Liver (tissue), 9 donors: ENCODE data around the gene VDAC2. TPM values are rescaled to one million over a fixed set of nuclear protein-coding genes. Genes with fewer than 3 reads are reported as not detected.

Experiments used
- DNase-seq: peaks from one replicate; pipeline ENCODE4 v3.0.0-alpha.2; 2017; ENCODE audit warnings: low spot score
- H3K27ac ChIP-seq, 2 donors: one replicate each; pipeline ENCODE4 v1.7.0; 2013; ENCODE audit warnings: inconsistent platforms in 2 of 2, low read length in 2 of 2, control low read depth in 1 of 2, low read depth in 1 of 2, mild to moderate bottlenecking in 1 of 2
- H3K27me3 ChIP-seq, 4 donors: one replicate each; pipeline versions ENCODE4 v1.6.1 to v1.7.0; 2013; ENCODE audit warnings: low read length in 3 of 4, inconsistent platforms in 1 of 4, mild to moderate bottlenecking in 1 of 4, moderate library complexity in 1 of 4; ENCODE audit not compliant: control insufficient read depth in 4 of 4, insufficient read depth in 4 of 4
- H3K36me3 ChIP-seq, 4 donors: one replicate each; pipeline versions ENCODE4 v1.6.1 to v1.7.0; 2013; ENCODE audit warnings: low read length in 3 of 4, mild to moderate bottlenecking in 3 of 4, low read depth in 1 of 4, moderate library complexity in 1 of 4; ENCODE audit not compliant: control insufficient read depth in 4 of 4, insufficient read depth in 3 of 4
- H3K4me1 ChIP-seq, 4 donors: one replicate each; pipeline versions ENCODE4 v1.6.1 to v1.7.0; 2013; ENCODE audit warnings: low read length in 3 of 4, mild to moderate bottlenecking in 3 of 4, moderate library complexity in 1 of 4; ENCODE audit not compliant: control insufficient read depth in 4 of 4, insufficient read depth in 4 of 4
- H3K4me3 ChIP-seq, 3 donors: one replicate each; pipeline versions ENCODE4 v1.6.1 to v1.7.0; 2013; ENCODE audit warnings: low read length in 3 of 3, control low read depth in 1 of 3, low read depth in 1 of 3, mild to moderate bottlenecking in 1 of 3
- H3K9ac ChIP-seq, 2 donors: one replicate each; pipeline ENCODE4 v1.7.0; 2013; ENCODE audit warnings: low read length in 2 of 2, mild to moderate bottlenecking in 2 of 2, moderate library complexity in 2 of 2, control low read depth in 1 of 2, low read depth in 1 of 2
- H3K9me3 ChIP-seq, 4 donors: one replicate each; pipeline versions ENCODE4 v1.6.1 to v1.7.0; 2013; ENCODE audit warnings: low read length in 3 of 4; ENCODE audit not compliant: control insufficient read depth in 4 of 4
- ATF3 ChIP-seq: IDR thresholded peaks from 2 replicates; pipeline ENCODE4 v1.6.1; 2016; ENCODE audit warnings: antibody characterized with exemption
- CTCF ChIP-seq: fragments of 150-350 bp; IDR thresholded peaks from 2 replicates; pipeline ENCODE4 v1.5.1; 2017; ENCODE audit warnings: improper control_type of control experiment, low read depth, low read length; ENCODE audit not compliant: missing input control
- EGR1 ChIP-seq, 2 donors: IDR thresholded peaks; 2 replicates each; pipeline ENCODE4 v1.6.1; 2016 to 2018; ENCODE audit warnings: antibody characterized with exemption in 2 of 2, low read depth in 2 of 2
- FOXA1 ChIP-seq: IDR thresholded peaks from 2 replicates; pipeline ENCODE4 v1.6.1; 2016; ENCODE audit warnings: antibody characterized with exemption
- FOXA2 ChIP-seq: IDR thresholded peaks from 2 replicates; pipeline ENCODE4 v1.6.1; 2016; ENCODE audit warnings: antibody characterized with exemption
- GABPA ChIP-seq, 2 donors: IDR thresholded peaks in 1 of 2; conservative IDR thresholded peaks in 1 of 2; 2 replicates each; pipeline ENCODE4 v1.6.1; 2016; ENCODE audit warnings: antibody characterized with exemption in 2 of 2, mild to moderate bottlenecking in 1 of 2, moderate library complexity in 1 of 2
- HNF4A ChIP-seq, 2 donors: conservative IDR thresholded peaks; 2 replicates each; pipeline ENCODE4 v1.6.1; 2016; ENCODE audit warnings: antibody characterized with exemption in 2 of 2, mild to moderate bottlenecking in 2 of 2
- HNF4G ChIP-seq: IDR thresholded peaks from 2 replicates; pipeline ENCODE4 v1.6.1; 2016; ENCODE audit warnings: antibody characterized with exemption
- MAX ChIP-seq: IDR thresholded peaks from 2 replicates; pipeline ENCODE4 v1.6.1; 2016; ENCODE audit warnings: antibody characterized with exemption
- NR2F2 ChIP-seq: IDR thresholded peaks from 2 replicates; pipeline ENCODE4 v1.6.1; 2016; ENCODE audit warnings: antibody characterized with exemption
- RAD21 ChIP-seq, 2 donors: IDR thresholded peaks; 2 replicates each; pipeline ENCODE4 v1.6.1; 2016; ENCODE audit warnings: antibody characterized with exemption in 2 of 2, mild to moderate bottlenecking in 2 of 2
- REST ChIP-seq: IDR thresholded peaks from 2 replicates; pipeline ENCODE4 v1.6.1; 2016; ENCODE audit warnings: antibody characterized with exemption, mild to moderate bottlenecking
- RXRA ChIP-seq, 2 donors: IDR thresholded peaks; 2 replicates each; pipeline ENCODE4 v1.6.1; 2017 to 2018; ENCODE audit warnings: antibody characterized with exemption in 2 of 2, mild to moderate bottlenecking in 1 of 2
- SP1 ChIP-seq: IDR thresholded peaks from 2 replicates; pipeline ENCODE4 v1.6.1; 2018; ENCODE audit warnings: antibody characterized with exemption, mild to moderate bottlenecking
- TAF1 ChIP-seq: conservative IDR thresholded peaks from 2 replicates; pipeline ENCODE4 v1.6.1; 2016; ENCODE audit warnings: antibody characterized with exemption, mild to moderate bottlenecking
- ZBTB33 ChIP-seq: IDR thresholded peaks from 2 replicates; pipeline ENCODE4 v1.6.1; 2016; ENCODE audit warnings: antibody characterized with exemption
- WGBS: extraction: QIAGEN DNeasy Blood & Tissue Kit; methylation state at CpG from one replicate; pipeline ENCODE4 v1.1.7; 2013; 5-methylcytosine and 5-hydroxymethylcytosine counted together
- polyA plus RNA-seq, 2 donors: library from polyadenylated mRNA; stranded (reverse) in 1 of 2; unstranded in 1 of 2; fragments of 200-250 nt in 1 of 2; fragments of >200 nt in 1 of 2; fragmentation: Nextera tagmentation in 1 of 2; extraction: Ambion mirVana in 1 of 2; gene quantifications; one replicate each; pipeline versions ENCODE4 v1.2.1 to v1.2.3, GENCODE V29; 2013 to 2015
- total RNA-seq, 2 donors: library from RNA; depleted of rRNA; stranded (reverse); fragments of >200 nt; gene quantifications; one replicate each; pipeline ENCODE4 v1.2.3, GENCODE V29; 2014
- donor health status: healthy.
- donor health status: healthy.
- donor health status: healthy.
- donor health status: healthy.
- donor health status: healthy.

Gene VDAC2
- total and polyA plus RNA-seq, 4 donors, result 41.3 to 67.1 (median 52.5) TPM

- TF ChIP-seq RXRA (IDR thresholded peaks at IDR 0.05) (no peak), EGR1 (IDR thresholded peaks at IDR 0.05; ENCODE audit: low read depth in 2 of 2) (no peak), REST (no peak), FOXA2 (no peak), GABPA (IDR thresholded peaks at IDR 0.05 in 1 of 2, conservative IDR thresholded peaks at IDR 0.05 in 1 of 2) (no peak), RAD21 (IDR thresholded peaks at IDR 0.05) (no peak)
- Histone ChIP-seq H3K4me1 (no peaks in the 10 kb centered on the region), H3K36me3 (peaks cover 0 to 5% (median 3%) of the 10 kb centered on the region in 4 donors), H3K27me3 (no peaks in the 10 kb centered on the region), H3K27ac (no peak overlapping the region), H3K4me3 (no peak overlapping the region), H3K9ac (no peak overlapping the region), H3K9me3 (no peaks in the 10 kb centered on the region)
- WGBS, result 80% methylated on average over 1 of the region's 1 CpG
- no peak for DNase-seq
Observed at GRCh38 chr10:75166623-75166972, 44.0 kb upstream of the VDAC2 start.

GRCh38 chr10:75168275-75168674 lies 42.3 kb upstream of the VDAC2 start:
- Histone ChIP-seq H3K36me3 (peaks cover 0 to 5% (median 3%) of the 10 kb centered on the region in 4 donors), H3K27me3 (no peaks in the 10 kb centered on the region), H3K9ac (no peak overlapping the region), H3K9me3 (no peaks in the 10 kb centered on the region), H3K27ac (no peak overlapping the region), H3K4me3 (no peak overlapping the region), H3K4me1 (no peaks in the 10 kb centered on the region)
- DNase-seq, result no peak
- TF ChIP-seq MAX (no peak), NR2F2 (no peak), EGR1 (IDR thresholded peaks at IDR 0.05; ENCODE audit: low read depth in 2 of 2) (no peak), RXRA (IDR thresholded peaks at IDR 0.05) (no peak), GABPA (IDR thresholded peaks at IDR 0.05 in 1 of 2, conservative IDR thresholded peaks at IDR 0.05 in 1 of 2) (no peak), HNF4G (no peak), ATF3 (no peak), FOXA1 (no peak), CTCF (no peak), RAD21 (IDR thresholded peaks at IDR 0.05) (no peak), REST (no peak), ZBTB33 (no peak), HNF4A (conservative IDR thresholded peaks at IDR 0.05) (no peak), FOXA2 (no peak), TAF1 (no peak), SP1 (no peak)
- 85% methylated on average over 6 of the region's 6 CpGs for WGBS
